Anterior cingulate cortex (tissue), 58 donors: Measurements from ENCODE around the gene SNU13.
"Not testable (repeated sequence)": the region's sequence is repeated elsewhere in the genome, so short reads cannot be mapped to it uniquely, and the experiment has no call there.

ENCODE experiments used
- DNase-seq, 58 donors: peaks; one replicate each; lab custom pipeline; 2025; lab: John Stamatoyannopoulos, UW

The SNU13 gene

DNA sequence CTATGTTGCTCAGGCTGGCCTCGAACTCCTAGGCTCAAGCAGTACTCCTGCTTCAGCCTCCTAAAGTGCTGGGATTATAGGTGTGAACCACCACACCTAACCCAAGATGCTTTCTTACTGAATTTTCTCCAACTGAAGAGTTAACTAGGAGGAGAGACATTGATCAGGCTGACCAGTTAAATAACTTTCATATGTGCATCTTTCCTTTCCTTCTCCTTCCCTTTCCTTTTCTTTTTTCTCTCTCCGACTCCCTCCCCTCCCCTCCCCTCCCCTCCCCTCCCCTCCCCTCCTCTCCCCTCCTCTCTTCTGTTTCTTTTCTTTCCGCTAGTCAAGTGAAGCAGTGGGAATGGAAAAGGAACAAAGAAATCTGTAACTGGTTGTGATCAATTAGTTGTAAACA, 40.9 kb downstream of the SNU13 start:
- DNase-seq = no peak

- no peak for DNase-seq
Observed at GRCh38 chr22:41642331-41643110, 46.1 kb downstream of the SNU13 start.

DNA sequence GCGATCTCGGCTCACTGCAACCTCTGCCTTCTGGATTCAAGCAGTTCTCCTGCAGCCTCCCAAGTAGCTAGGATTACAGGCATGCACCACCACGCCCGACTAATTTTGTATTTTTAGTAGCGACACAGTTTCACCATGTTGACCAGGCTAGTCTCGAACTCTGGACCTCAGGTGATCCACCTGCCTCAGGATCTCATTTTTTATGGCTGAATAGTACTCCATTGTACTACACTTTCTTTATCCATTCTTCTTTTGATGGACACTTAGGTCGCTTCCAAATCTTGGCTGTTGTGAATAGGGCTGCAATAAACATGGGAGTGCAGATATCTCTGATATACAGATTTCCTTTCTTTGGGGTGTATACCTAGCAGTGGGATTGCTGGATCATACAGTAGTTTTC, 46.8 kb downstream of the SNU13 start:
- no peak for DNase-seq

DNA sequence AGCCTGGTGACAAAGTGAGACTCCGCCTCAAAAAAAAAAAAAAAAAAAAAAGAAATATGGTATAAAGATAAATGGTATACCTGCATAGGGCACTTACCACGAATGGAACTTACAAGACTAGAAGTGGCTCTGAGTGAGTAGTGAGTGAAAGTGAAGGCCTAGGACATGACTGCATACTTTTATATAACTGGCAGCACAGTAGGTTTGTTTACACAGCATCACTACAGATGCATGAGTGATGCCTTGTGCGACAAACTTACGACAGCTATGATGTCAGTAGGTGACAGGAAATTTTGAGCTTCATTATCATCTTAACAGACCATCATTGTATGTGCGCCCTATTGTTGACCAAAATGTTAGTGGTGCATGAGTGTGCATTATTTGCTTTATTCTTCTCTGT, 49.9 kb downstream of the SNU13 start:
- DNase-seq = no peak

GRCh38 chr22:41638124-41638523, 50.5 kb downstream of the SNU13 start:
- no peak for DNase-seq

- DNase-seq = not testable (repeated sequence)
Observed at GRCh38 chr22:41637623-41638022, 51.0 kb downstream of the SNU13 start.

DNA sequence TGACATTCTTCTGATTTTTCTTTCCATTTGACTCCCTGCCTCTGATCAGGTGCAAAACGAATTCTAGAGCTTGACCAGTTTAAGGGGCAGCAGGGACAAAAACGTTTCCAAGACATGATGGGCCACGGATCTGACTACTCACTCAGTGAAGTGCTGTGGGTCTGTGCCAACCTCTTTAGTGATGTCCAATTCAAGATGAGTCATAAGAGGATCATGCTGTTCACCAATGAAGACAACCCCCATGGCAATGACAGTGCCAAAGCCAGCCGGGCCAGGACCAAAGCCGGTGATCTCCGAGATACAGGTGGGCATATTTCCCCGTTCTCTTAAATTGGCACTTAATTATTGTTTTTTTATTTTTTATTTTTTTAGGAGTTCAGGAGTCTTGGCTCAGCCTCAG, 52.2 kb downstream of the SNU13 start:
- peak in 8 of 58 donors; percentile 0 to 28 (median 8) for DNase-seq

GRCh38 chr22:41634610-41635009, 54.1 kb downstream of the SNU13 start:
- not testable (repeated sequence) for DNase-seq

DNA sequence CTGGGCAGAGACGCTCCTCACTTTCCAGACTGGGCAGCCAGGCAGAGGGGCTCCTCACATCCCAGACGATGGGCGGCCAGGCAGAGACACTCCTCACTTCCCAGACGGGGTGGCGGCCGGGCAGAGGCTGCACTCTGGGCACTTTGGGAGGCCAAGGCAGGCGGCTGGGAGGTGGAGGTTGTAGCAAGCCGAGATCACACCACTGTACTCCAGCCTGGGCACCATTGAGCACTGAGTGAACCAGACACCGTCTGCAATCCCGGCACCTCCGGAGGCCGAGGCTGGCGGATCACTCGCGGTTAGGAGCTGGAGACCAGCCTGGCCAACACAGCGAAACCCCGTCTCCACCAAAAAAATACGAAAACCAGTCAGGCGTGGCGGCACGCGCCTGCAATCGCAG, 57.1 kb downstream of the SNU13 start:
- DNase-seq = not testable (repeated sequence)

- not testable (repeated sequence) for DNase-seq
Observed at GRCh38 chr22:41631115-41631514, 57.6 kb downstream of the SNU13 start.

DNA sequence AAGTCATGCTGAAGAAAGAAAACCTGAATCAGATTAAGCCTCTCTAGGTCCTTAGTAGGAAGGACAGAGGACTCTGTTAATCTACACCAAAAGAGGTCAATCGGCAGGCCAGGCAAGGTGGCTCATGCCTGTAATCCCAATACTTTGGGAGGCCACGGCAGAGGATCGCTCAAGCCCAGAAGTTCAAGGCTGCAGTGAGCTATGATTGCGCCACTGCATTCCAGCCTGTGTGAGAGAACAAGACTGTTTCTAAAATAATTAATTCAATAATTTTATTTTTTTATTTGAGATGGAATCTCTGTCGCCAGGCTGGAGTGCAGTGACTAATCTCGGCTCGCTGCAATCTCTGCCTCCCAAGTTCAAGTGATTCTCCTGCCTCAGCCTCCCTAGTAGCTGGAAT, 63.1 kb downstream of the SNU13 start:
- no peak for DNase-seq
